Esophagus muscularis mucosa (tissue), 4 donors: Measurements from ENCODE around the gene DCTD. TPM values are rescaled to one million over a fixed set of nuclear protein-coding genes. Genes with fewer than 3 reads are reported as not detected.

Experiments used
- DNase-seq: peaks from one replicate; pipeline ENCODE4 v3.0.0-alpha.2; 2017; ENCODE audit errors: extremely low spot score
- H3K27ac ChIP-seq, 4 donors: fragments of 200-600 bp; sonication (generic); replicated peaks in 1 of 4; 1 replicate in 3 of 4; 2 replicates in 1 of 4; pipeline ENCODE4 v1.5.1; 2016 to 2019; ENCODE audit warnings: mild to moderate bottlenecking in 1 of 4
- H3K27me3 ChIP-seq, 4 donors: fragments of 200-600 bp; sonication (generic); one replicate each; pipeline versions ENCODE4 v1.5.1 to v1.6.0; 2016 to 2019
- H3K36me3 ChIP-seq, 4 donors: fragments of 200-600 bp; sonication (generic); one replicate each; pipeline ENCODE4 v1.5.1; 2016 to 2019
- H3K4me1 ChIP-seq, 4 donors: fragments of 200-600 bp; sonication (generic); one replicate each; pipeline ENCODE4 v1.5.1; 2016 to 2019
- H3K4me3 ChIP-seq, 4 donors: fragments of 200-600 bp; sonication (generic); 1 replicate in 2 of 4; 2 replicates in 2 of 4; pipeline ENCODE4 v1.5.1; 2016 to 2019; ENCODE audit warnings: mild to moderate bottlenecking in 4 of 4, moderate library complexity in 1 of 4
- H3K9me3 ChIP-seq, 4 donors: fragments of 200-600 bp; sonication (generic); 1 replicate in 3 of 4; 2 replicates in 1 of 4; pipeline ENCODE4 v1.5.1; 2016 to 2019
- EP300 ChIP-seq: sonication (generic); formaldehyde crosslinking; IDR thresholded peaks from one replicate; pipeline ENCODE4 v1.6.1; 2017; ENCODE audit warnings: antibody characterized with exemption
- POLR2A ChIP-seq: fragments of 450-650 bp; IDR thresholded peaks from one replicate; pipeline ENCODE4 v1.6.1; 2017; ENCODE audit warnings: antibody characterized with exemption, moderate library complexity, mild to moderate bottlenecking, low read depth
- POLR2AphosphoS5 ChIP-seq, 2 donors: sonication (generic); formaldehyde crosslinking; IDR thresholded peaks; one replicate each; pipeline ENCODE4 v1.6.1; 2017; ENCODE audit warnings: antibody characterized with exemption in 2 of 2
- WGBS: methylation state at CpG from one replicate; pipeline ENCODE4 v1.1.5; 2018; 5-methylcytosine and 5-hydroxymethylcytosine counted together
- intact Hi-C: fragments of 100-400 bp; cut with DNase I; formaldehyde crosslinking; loops from one replicate; pipeline ENCODE4 v1.15.1; 2023
- total RNA-seq, 4 donors: library from RNA; depleted of rRNA; stranded (reverse); fragments of >200 nt; gene quantifications; one replicate each; pipeline versions ENCODE4 v1.1.0 to v1.2.1, GENCODE V29; 2016
- TF ChIP-seq, protein P1 (sequence below), 3 experiments: fragments of 200-600 bp in 2 of 3; fragments of 450-650 bp in 1 of 3; sonication (generic) in 2 of 3; IDR thresholded peaks; one replicate each; pipeline ENCODE4 v1.5.1; 2017 to 2019; ENCODE audit warnings: antibody characterized with exemption in 3 of 3, mild to moderate bottlenecking in 2 of 3, moderate library complexity in 1 of 3

Gene DCTD
- total RNA-seq, 4 donors from 2014 or later, result 33.6 to 55.3 (median 48.7) TPM

DNA sequence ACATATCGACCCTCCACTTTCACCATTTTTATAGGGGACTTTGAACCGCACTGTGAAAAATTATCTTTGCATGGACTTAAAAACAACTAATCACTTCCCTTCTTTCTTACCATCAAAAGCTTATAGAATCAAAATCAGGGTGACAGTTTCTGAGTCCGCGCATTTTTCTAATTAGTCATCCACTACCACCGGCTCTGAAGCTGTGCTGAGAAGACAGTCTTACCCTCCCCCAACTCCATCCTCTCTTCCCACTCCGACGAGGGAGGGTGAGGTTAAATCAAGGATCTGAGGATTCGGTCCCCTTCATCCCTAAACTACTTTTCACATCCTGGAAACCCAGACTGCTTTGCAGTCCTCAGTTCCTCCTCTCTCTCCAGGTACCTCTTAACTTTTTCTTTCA is 4.2 kb downstream of the DCTD start:
- H3K36me3 ChIP-seq, result peaks cover 15 to 69% (median 44%) of the 10 kb centered on the region in 4 donors
- no peak overlapping the region for H3K27ac ChIP-seq
- intact Hi-C loops, result no loop called here
- WGBS, result 89% methylated on average over 8 of the region's 8 CpGs
- TF ChIP-seq POLR2A (no peak), EP300 (no peak), POLR2AphosphoS5 (IDR thresholded peaks at IDR 0.05) (no peak)
- TF ChIP-seq, protein P1, sequence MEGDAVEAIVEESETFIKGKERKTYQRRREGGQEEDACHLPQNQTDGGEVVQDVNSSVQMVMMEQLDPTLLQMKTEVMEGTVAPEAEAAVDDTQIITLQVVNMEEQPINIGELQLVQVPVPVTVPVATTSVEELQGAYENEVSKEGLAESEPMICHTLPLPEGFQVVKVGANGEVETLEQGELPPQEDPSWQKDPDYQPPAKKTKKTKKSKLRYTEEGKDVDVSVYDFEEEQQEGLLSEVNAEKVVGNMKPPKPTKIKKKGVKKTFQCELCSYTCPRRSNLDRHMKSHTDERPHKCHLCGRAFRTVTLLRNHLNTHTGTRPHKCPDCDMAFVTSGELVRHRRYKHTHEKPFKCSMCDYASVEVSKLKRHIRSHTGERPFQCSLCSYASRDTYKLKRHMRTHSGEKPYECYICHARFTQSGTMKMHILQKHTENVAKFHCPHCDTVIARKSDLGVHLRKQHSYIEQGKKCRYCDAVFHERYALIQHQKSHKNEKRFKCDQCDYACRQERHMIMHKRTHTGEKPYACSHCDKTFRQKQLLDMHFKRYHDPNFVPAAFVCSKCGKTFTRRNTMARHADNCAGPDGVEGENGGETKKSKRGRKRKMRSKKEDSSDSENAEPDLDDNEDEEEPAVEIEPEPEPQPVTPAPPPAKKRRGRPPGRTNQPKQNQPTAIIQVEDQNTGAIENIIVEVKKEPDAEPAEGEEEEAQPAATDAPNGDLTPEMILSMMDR (IDR thresholded peaks at IDR 0.05), result no peak
- H3K27me3 ChIP-seq, result no peaks in the 10 kb centered on the region
- peaks cover 5 to 18% (median 13%) of the 10 kb centered on the region in 4 donors for H3K4me1 ChIP-seq
- DNase-seq, result no peak
- no peak overlapping the region for H3K4me3 ChIP-seq
- no peaks in the 10 kb centered on the region for H3K9me3 ChIP-seq

DNA sequence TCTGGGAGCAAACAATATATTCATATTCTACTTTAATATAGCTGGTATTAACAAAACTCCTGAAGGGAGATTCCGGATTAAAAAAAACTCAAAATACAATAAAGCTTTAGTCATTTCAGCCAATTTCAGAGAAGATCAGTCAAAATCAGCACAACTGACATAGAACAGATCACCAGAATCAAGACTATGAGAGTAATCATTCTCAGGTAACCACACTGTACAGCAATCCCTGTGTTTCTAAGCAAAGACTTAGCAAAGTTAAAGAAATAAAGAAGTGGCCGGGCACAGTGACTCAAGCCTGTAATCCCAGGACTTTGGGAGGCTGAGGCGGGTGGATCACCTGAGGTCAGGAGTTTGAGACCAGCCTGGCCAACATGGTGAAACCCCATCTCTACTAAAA is 9.1 kb downstream of the DCTD start:
- intact Hi-C loops, result no loop called here
- H3K4me1 ChIP-seq, result no peaks in the 10 kb centered on the region
- H3K9me3 ChIP-seq, result no peaks in the 10 kb centered on the region
- 99% methylated on average over 3 of the region's 3 CpGs for WGBS
- DNase-seq, result no peak
- H3K27ac ChIP-seq, result no peak overlapping the region
- peaks cover 0 to 74% (median 50%) of the 10 kb centered on the region in 4 donors for H3K36me3 ChIP-seq
- no peaks in the 10 kb centered on the region for H3K27me3 ChIP-seq
- no peak overlapping the region for H3K4me3 ChIP-seq
- no peak for TF ChIP-seq EP300
- TF ChIP-seq, protein P1 (IDR thresholded peaks at IDR 0.05), result no peak
- no peak for TF ChIP-seq POLR2AphosphoS5 (IDR thresholded peaks at IDR 0.05)
- TF ChIP-seq POLR2A, result no peak

DNA sequence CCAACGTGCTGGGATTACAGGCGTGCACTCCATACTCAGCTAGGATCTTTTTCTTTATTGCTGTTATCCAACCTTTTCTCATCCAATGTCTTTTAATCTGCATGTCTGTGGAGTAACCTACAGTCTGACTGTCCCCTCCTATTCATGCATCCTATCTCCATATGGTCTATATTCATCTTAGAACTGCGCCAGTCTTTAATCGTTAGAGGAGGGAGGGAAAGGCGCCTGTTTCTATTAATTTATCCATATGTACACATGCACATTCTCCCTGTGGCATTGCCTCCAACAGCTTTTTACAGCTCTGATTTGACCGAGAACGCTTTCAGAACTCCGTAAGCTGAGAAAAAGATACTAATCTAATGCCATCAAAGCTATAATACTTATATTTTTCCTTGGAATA is 9.8 kb downstream of the DCTD start:
- no peak overlapping the region for H3K27ac ChIP-seq
- no peak for DNase-seq
- WGBS, result 97% methylated on average over 8 of the region's 8 CpGs
- no peak overlapping the region for H3K4me3 ChIP-seq
- H3K27me3 ChIP-seq, result no peaks in the 10 kb centered on the region
- peaks cover 3 to 74% (median 52%) of the 10 kb centered on the region in 4 donors for H3K36me3 ChIP-seq
- H3K4me1 ChIP-seq, result no peaks in the 10 kb centered on the region
- TF ChIP-seq POLR2A (no peak), POLR2AphosphoS5 (IDR thresholded peaks at IDR 0.05) (no peak), EP300 (no peak)
- TF ChIP-seq, protein P1 (IDR thresholded peaks at IDR 0.05), result no peak
- no peaks in the 10 kb centered on the region for H3K9me3 ChIP-seq
- intact Hi-C loops, result no loop called here

DNA sequence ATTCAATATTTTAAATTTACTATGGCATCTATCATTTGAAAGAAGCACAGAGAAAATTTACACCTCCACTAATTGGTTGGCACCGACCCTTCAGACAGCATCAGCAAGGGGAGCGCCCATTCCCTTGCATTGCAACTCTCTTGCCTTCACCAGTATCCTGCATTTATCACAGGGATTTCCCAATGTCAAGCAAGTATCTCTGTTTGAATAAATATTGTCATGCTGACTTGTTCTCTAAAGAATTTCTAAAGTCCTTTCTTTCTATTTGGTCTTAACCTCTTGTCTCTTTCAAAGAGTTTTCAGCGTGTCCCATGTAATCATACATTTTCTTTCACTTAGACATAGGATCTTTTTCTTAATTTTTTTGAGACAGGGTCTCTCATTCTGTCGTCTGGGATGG is 10.4 kb downstream of the DCTD start:
- intact Hi-C loops, result no loop called here
- TF ChIP-seq, protein P1 (IDR thresholded peaks at IDR 0.05), result no peak
- TF ChIP-seq POLR2A (no peak), POLR2AphosphoS5 (IDR thresholded peaks at IDR 0.05) (no peak), EP300 (no peak)
- WGBS, result 89% methylated on average over 4 of the region's 4 CpGs
- H3K27ac ChIP-seq, result no peak overlapping the region
- H3K27me3 ChIP-seq, result no peaks in the 10 kb centered on the region
- no peak overlapping the region for H3K4me3 ChIP-seq
- DNase-seq, result no peak
- H3K9me3 ChIP-seq, result no peaks in the 10 kb centered on the region
- peaks cover 4 to 72% (median 51%) of the 10 kb centered on the region in 4 donors for H3K36me3 ChIP-seq
- H3K4me1 ChIP-seq, result no peaks in the 10 kb centered on the region

DNA sequence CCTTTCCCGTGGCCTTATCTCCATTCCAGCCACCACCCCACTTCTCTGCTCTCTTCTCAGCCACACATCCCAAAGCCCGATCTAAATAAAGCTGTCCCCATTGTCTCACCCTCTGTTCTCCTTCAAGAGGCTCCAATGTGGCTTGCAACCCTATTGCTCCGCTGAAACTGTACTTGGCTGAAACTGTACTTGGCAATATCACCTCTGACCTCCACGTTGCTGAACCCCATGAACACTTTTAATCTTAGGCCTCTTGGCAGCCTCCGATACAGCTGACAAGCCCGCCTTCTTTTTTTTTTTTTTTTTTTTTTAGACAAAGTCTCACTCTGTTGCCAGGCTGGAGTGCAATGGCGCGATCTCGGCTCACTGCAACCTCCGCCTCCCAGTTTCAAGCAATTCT is 12.1 kb downstream of the DCTD start:
- no peaks in the 10 kb centered on the region for H3K9me3 ChIP-seq
- intact Hi-C loops, result no loop called here
- DNase-seq, result no peak
- WGBS, result 93% methylated on average over 10 of the region's 10 CpGs
- H3K4me1 ChIP-seq, result no peaks in the 10 kb centered on the region
- H3K27me3 ChIP-seq, result no peaks in the 10 kb centered on the region
- peaks cover 4 to 66% (median 49%) of the 10 kb centered on the region in 4 donors for H3K36me3 ChIP-seq
- no peak overlapping the region for H3K27ac ChIP-seq
- TF ChIP-seq, protein P1 (IDR thresholded peaks at IDR 0.05), result no peak
- TF ChIP-seq POLR2A (no peak), EP300 (no peak), POLR2AphosphoS5 (IDR thresholded peaks at IDR 0.05) (no peak)
- no peak overlapping the region for H3K4me3 ChIP-seq
